Osteoblast (primary cell): ENCODE results near the gene GRIN2A. TPM values are rescaled to one million over a fixed set of nuclear protein-coding genes. Genes with fewer than 3 reads are reported as not detected.

Experiments used
- DNase-seq: peaks from one replicate; pipeline ENCODE4 v3.0.0; 2011; ENCODE audit warnings: low spot score, mixed read lengths; ENCODE audit not compliant: insufficient read length; ENCODE audit errors: missing footprints
- H2AFZ ChIP-seq: 2 replicates; pipeline ENCODE4 v1.6.0; 2011; ENCODE audit warnings: mild to moderate bottlenecking, low read length
- H3K27ac ChIP-seq: 2 replicates; pipeline ENCODE4 v1.5.1; 2011; ENCODE audit warnings: mild to moderate bottlenecking, low read depth, low read length, moderate library complexity
- H3K27me3 ChIP-seq: 2 replicates; pipeline ENCODE4 v1.6.0; 2012; ENCODE audit warnings: mild to moderate bottlenecking, control low read depth, inconsistent platforms, low read length, moderate library complexity; ENCODE audit not compliant: insufficient read depth
- H3K36me3 ChIP-seq: 2 replicates; pipeline ENCODE4 v1.5.1; 2011; ENCODE audit warnings: mild to moderate bottlenecking, low read length, control low read depth, moderate library complexity; ENCODE audit not compliant: insufficient read depth
- H3K4me1 ChIP-seq: 2 replicates; pipeline ENCODE4 v1.5.1; 2011; ENCODE audit warnings: mild to moderate bottlenecking, low read length, control low read depth, moderate library complexity; ENCODE audit not compliant: insufficient read depth
- H3K4me2 ChIP-seq: 2 replicates; pipeline ENCODE4 v1.6.0; 2011; ENCODE audit warnings: mild to moderate bottlenecking, low read length; ENCODE audit not compliant: insufficient read depth
- H3K4me3 ChIP-seq: fragments of 200-600 bp; sonication (generic); 3 replicates; pipeline ENCODE4 v1.5.1; 2012; ENCODE audit warnings: mild to moderate bottlenecking, low read length, inconsistent platforms; ENCODE audit not compliant: insufficient read depth
- H3K79me2 ChIP-seq: 2 replicates; pipeline ENCODE4 v1.6.0; 2012; ENCODE audit warnings: mild to moderate bottlenecking, low read length, control low read depth, inconsistent platforms; ENCODE audit not compliant: insufficient read depth
- H3K9me3 ChIP-seq: 2 replicates; pipeline ENCODE4 v1.5.1; 2011; ENCODE audit warnings: low read depth, low read length, control low read depth
- H4K20me1 ChIP-seq: 2 replicates; pipeline ENCODE4 v1.6.0; 2012; ENCODE audit warnings: mild to moderate bottlenecking, low read length, control low read depth; ENCODE audit not compliant: insufficient read depth
- total RNA-seq: library from RNA; depleted of rRNA; stranded (reverse); fragments of >200 nt; gene quantifications from 2 replicates; pipeline ENCODE4 v1.2.3, GENCODE V29; 2012
- TF ChIP-seq, protein P1 (sequence below): IDR thresholded peaks from 2 replicates; pipeline ENCODE4 v1.5.1; 2011; ENCODE audit warnings: mild to moderate bottlenecking, low read depth, low read length, moderate library complexity; ENCODE audit errors: extremely low read depth

GRIN2A gene
- total RNA-seq, 1 donor: 0.72 TPM

GRCh38 chr16:10077861-10078260 lies 104.4 kb downstream of the GRIN2A start:
- Histone ChIP-seq H2AFZ (no peak overlapping the region), H3K9me3 (no peaks in the 10 kb centered on the region), H3K36me3 (no peaks in the 10 kb centered on the region), H3K79me2 (no peaks in the 10 kb centered on the region), H3K4me3 (no peak overlapping the region), H4K20me1 (no peaks in the 10 kb centered on the region), H3K4me1 (no peaks in the 10 kb centered on the region), H3K4me2 (no peak overlapping the region), H3K27ac (no peak overlapping the region), H3K27me3 (no peaks in the 10 kb centered on the region)
- peak; percentile 46 for DNase-seq
- TF ChIP-seq, protein P1, sequence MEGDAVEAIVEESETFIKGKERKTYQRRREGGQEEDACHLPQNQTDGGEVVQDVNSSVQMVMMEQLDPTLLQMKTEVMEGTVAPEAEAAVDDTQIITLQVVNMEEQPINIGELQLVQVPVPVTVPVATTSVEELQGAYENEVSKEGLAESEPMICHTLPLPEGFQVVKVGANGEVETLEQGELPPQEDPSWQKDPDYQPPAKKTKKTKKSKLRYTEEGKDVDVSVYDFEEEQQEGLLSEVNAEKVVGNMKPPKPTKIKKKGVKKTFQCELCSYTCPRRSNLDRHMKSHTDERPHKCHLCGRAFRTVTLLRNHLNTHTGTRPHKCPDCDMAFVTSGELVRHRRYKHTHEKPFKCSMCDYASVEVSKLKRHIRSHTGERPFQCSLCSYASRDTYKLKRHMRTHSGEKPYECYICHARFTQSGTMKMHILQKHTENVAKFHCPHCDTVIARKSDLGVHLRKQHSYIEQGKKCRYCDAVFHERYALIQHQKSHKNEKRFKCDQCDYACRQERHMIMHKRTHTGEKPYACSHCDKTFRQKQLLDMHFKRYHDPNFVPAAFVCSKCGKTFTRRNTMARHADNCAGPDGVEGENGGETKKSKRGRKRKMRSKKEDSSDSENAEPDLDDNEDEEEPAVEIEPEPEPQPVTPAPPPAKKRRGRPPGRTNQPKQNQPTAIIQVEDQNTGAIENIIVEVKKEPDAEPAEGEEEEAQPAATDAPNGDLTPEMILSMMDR: no peak

DNA sequence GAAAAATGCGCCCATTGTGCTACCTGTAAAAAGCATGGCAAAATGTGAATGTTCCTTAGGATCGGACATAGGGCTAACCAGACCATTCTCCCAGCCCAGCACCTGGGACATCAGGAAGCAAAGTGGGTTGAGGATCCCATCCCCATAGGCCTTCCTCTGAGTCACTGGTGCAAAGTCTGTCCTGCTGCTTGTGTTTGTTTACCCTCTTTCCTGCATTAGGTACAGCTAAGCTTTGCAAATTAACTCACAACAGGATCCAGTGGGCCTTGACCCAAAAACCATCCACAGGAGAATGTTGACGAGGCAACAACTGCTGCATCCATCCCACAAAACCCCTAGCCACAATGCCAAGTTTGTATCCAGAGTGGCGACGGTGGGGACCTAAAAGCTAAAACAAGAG lies 106.2 kb downstream of the GRIN2A start:
- H3K4me3 ChIP-seq: no peak overlapping the region
- H2AFZ ChIP-seq: no peak overlapping the region
- no peaks in the 10 kb centered on the region for H3K36me3 ChIP-seq
- no peaks in the 10 kb centered on the region for H3K9me3 ChIP-seq
- no peak overlapping the region for H3K27ac ChIP-seq
- no peaks in the 10 kb centered on the region for H3K4me1 ChIP-seq
- H3K79me2 ChIP-seq: no peaks in the 10 kb centered on the region
- H3K27me3 ChIP-seq: no peaks in the 10 kb centered on the region
- H4K20me1 ChIP-seq: no peaks in the 10 kb centered on the region
- no peak for DNase-seq
- TF ChIP-seq, protein P1: no peak
- H3K4me2 ChIP-seq: no peak overlapping the region

DNA sequence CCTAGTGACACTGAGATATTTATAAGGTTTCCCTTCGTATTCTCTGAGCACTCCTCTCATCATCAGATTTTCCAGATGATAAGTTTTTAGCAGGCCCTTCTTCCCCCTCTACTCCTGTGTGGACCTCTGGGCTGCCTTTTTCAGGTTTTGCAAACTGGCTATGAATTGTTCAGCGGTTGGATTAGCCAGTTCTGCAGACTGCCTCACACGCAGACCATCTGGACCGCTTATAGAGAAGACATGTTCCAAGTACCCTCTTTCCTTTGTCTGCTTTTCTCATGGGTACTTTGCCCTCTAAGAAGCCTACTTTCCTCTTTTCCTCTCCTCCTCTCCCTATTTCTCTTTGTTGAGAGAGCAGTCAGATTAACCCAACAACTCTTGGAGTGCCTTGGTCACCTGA lies 111.6 kb downstream of the GRIN2A start:
- Histone ChIP-seq H4K20me1 (no peaks in the 10 kb centered on the region), H3K4me1 (no peaks in the 10 kb centered on the region), H3K79me2 (no peaks in the 10 kb centered on the region), H3K4me3 (no peak overlapping the region), H3K9me3 (no peaks in the 10 kb centered on the region), H3K27me3 (no peaks in the 10 kb centered on the region), H3K27ac (no peak overlapping the region), H3K36me3 (no peaks in the 10 kb centered on the region), H3K4me2 (no peak overlapping the region), H2AFZ (no peak overlapping the region)
- no peak for DNase-seq
- TF ChIP-seq, protein P1: no peak

GRCh38 chr16:10069374-10069773 lies 112.9 kb downstream of the GRIN2A start:
- Histone ChIP-seq H2AFZ (no peak overlapping the region), H3K79me2 (no peaks in the 10 kb centered on the region), H3K9me3 (no peaks in the 10 kb centered on the region), H4K20me1 (no peaks in the 10 kb centered on the region), H3K36me3 (no peaks in the 10 kb centered on the region), H3K4me3 (no peak overlapping the region), H3K27ac (no peak overlapping the region), H3K4me2 (no peak overlapping the region), H3K27me3 (no peaks in the 10 kb centered on the region), H3K4me1 (no peaks in the 10 kb centered on the region)
- TF ChIP-seq, protein P1: no peak
- no peak for DNase-seq
